Measurements from ENCODE around the gene NLGN2.

The NLGN2 gene

DNA sequence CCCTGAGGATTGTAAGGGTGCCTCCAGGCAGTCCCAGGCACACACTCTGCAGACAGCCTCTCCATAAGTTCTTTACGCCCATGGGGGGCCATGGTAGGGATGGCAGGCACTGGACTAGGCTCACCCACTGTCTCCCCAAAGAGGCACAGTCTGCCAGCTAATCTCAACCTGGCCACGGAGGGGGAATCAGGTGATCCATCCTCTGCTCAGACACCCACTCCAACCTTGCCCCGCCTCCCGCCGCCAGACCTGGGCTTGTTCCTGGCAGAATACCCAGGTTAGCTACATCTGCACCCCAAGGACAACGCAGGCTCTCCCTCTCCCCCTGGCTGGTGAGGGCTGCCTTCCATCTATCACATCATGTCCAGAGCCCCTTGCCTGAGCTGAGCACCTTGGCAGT is 1.2 kb downstream of the NLGN2 start:
- no peak for DNase-seq (ENCODE audit: low read depth)
- TF ChIP-seq, protein P1, sequence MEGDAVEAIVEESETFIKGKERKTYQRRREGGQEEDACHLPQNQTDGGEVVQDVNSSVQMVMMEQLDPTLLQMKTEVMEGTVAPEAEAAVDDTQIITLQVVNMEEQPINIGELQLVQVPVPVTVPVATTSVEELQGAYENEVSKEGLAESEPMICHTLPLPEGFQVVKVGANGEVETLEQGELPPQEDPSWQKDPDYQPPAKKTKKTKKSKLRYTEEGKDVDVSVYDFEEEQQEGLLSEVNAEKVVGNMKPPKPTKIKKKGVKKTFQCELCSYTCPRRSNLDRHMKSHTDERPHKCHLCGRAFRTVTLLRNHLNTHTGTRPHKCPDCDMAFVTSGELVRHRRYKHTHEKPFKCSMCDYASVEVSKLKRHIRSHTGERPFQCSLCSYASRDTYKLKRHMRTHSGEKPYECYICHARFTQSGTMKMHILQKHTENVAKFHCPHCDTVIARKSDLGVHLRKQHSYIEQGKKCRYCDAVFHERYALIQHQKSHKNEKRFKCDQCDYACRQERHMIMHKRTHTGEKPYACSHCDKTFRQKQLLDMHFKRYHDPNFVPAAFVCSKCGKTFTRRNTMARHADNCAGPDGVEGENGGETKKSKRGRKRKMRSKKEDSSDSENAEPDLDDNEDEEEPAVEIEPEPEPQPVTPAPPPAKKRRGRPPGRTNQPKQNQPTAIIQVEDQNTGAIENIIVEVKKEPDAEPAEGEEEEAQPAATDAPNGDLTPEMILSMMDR (conservative IDR thresholded peaks at IDR 0.05; ENCODE audit: low read length): no peak
- no peak overlapping the region for H3K4me3 ChIP-seq (ENCODE audit: low read length)

DNA sequence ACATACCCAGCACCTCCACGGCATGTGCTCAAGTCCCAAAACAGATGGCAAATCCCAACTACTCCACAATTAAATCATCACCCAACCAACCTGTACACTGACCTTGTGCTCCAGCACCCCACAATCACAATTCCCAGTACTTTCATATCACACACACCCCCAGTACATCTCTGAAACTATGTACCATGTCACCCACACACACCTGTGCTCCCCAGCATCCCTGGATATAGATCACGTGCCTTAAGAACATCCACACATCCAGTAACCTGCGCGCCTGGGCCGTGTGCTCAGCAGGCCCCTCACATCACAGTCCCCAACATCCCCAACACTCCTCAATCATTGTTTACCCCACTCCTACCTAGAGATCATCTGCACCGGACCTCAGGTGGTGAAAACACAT is 2.1 kb downstream of the NLGN2 start:
- DNase-seq (ENCODE audit: low read depth): no peak
- TF ChIP-seq, protein P1 (conservative IDR thresholded peaks at IDR 0.05; ENCODE audit: low read length): no peak
- H3K4me3 ChIP-seq (ENCODE audit: low read length): no peak overlapping the region

DNA sequence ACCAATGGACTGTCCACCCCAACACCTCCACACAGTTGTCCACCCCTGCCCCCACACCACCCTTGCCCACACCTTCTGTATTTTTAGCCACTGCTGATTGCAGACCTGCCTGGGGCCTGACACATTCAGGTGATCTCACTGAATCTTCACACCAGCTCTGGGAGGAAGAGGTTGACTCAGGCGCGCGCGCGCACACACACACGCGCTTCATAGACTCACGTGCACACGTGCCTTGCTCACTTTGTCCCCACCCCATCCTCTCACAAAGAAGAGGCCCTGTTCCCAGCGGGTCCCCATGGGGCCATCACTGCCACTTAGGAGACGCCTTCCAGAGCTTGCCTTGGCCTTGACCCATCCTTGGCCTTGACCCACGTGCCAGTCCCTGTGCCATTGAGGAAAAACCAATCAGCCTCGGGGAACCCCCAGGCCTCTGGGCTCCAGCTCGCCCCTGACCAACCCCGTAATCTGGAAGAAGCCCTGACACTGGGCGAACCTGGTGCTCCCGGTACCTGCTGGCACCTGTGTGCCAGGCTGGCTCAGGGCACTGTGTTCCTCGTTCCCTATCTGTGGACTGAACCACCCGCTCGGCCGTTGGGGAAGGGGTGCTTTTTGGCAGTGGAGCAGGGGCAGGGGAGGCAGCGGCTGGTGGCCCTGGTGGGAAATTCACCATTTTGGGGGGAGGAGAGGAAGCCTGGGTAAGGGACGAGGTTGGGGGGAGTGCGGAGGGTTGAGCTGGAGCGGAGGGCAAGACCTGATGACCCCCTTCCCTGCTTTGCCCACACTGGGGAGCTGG is 3.2 kb downstream of the NLGN2 start:
- DNase-seq (ENCODE audit: low read depth): no peak
- TF ChIP-seq, protein P1 (conservative IDR thresholded peaks at IDR 0.05; ENCODE audit: low read length): no peak
- no peak overlapping the region for H3K4me3 ChIP-seq (ENCODE audit: low read length)

DNA sequence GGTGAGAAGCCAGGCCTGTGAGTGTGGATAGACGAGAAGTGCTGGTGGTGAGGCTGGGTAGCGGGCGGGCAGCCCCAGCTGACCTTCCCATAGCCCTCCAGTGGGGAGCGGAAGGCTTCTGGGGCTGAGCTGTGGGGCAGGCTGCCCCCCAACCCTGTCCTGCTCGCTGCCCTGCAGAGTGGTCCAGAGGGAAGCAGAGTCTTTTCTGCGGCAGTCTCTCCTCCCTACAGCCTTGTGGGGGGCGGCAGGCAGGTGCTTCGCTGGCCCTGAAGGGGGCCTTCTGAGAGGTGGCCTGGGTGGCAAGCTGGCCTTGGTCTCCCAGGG is 3.7 kb downstream of the NLGN2 start:
- H3K4me3 ChIP-seq (ENCODE audit: low read length): no peak overlapping the region
- TF ChIP-seq, protein P1 (conservative IDR thresholded peaks at IDR 0.05; ENCODE audit: low read length): no peak
- DNase-seq (ENCODE audit: low read depth): no peak

DNA sequence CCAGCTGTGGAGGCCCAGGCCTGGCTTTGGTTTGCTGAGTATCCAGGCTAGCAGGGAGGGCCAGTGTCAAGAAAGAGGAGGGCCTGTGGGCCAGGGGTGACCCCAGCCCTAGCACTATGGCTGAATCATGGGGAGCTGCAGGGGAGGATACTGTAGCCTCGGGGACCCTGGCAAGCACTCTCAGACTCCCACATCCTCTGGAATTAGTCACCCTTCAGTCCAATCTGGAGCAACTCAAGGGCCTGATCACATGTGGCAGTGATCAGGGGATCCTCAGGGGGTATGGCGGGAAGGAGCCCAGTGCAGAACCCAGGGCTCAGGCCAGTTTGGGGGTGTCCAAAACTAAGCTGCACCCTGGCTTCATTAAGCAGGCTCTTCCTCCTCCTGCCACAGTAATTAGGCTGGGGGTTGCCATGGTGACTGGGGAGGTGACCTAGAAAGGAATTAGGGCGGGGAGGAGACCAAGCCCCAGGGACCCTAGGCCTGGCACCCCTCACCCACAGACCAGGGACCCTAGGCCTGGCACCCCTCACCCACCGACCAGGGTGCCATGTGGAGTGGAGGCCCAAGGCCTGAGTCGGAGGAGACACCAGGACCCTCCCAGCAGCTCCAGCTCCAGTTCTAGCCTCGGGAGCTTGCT is 5.8 kb downstream of the NLGN2 start:
- TF ChIP-seq, protein P1 (conservative IDR thresholded peaks at IDR 0.05; ENCODE audit: low read length): no peak

DNA sequence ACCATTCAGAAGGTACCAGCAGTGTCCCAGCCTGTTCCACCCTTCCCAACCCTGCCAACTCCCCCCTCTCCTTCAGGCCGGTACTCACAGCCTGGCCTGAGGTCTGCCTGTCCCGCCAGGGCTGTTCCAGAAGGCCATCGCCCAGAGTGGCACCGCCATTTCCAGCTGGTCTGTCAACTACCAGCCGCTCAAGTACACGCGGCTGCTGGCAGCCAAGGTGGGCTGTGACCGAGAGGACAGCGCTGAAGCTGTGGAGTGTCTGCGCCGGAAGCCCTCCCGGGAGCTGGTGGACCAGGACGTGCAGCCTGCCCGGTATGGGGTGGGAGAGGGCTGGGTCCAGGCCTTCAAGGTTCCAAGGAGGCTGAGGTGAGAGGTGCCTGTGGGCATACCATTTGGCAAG is 7.2 kb downstream of the NLGN2 start:
- H3K4me3 ChIP-seq (ENCODE audit: low read length): no peak overlapping the region
- no peak for DNase-seq (ENCODE audit: low read depth)
- TF ChIP-seq, protein P1 (conservative IDR thresholded peaks at IDR 0.05; ENCODE audit: low read length): no peak

More for the DNA sequence above, 5.8 kb downstream of the NLGN2 start:
- peak; percentile 56 for DNase-seq (ENCODE audit: low read depth)
- H3K4me3 ChIP-seq (ENCODE audit: low read length): no peak overlapping the region

DNA sequence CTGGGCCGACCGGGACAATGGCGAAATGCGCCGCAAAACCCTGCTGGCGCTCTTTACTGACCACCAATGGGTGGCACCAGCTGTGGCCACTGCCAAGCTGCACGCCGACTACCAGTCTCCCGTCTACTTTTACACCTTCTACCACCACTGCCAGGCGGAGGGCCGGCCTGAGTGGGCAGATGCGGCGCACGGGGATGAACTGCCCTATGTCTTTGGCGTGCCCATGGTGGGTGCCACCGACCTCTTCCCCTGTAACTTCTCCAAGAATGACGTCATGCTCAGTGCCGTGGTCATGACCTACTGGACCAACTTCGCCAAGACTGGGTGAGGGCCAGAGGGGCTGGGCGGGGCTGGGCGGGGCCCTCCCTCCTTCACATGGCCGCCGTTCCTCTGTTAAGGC is 8.1 kb downstream of the NLGN2 start:
- H3K4me3 ChIP-seq (ENCODE audit: low read length): no peak overlapping the region
- TF ChIP-seq, protein P1 (conservative IDR thresholded peaks at IDR 0.05; ENCODE audit: low read length): no peak

More for the DNA sequence above, 8.1 kb downstream of the NLGN2 start:
- DNase-seq (ENCODE audit: low read depth): no peak
